Measurements from ENCODE around the gene TMEM80. TPM values are rescaled to one million over a fixed set of nuclear protein-coding genes. Genes with fewer than 3 reads are reported as not detected.

Gene TMEM80
- total and polyA plus RNA-seq, 4 donors, result 5.1 to 12.4 (median 8.2) TPM

DNA sequence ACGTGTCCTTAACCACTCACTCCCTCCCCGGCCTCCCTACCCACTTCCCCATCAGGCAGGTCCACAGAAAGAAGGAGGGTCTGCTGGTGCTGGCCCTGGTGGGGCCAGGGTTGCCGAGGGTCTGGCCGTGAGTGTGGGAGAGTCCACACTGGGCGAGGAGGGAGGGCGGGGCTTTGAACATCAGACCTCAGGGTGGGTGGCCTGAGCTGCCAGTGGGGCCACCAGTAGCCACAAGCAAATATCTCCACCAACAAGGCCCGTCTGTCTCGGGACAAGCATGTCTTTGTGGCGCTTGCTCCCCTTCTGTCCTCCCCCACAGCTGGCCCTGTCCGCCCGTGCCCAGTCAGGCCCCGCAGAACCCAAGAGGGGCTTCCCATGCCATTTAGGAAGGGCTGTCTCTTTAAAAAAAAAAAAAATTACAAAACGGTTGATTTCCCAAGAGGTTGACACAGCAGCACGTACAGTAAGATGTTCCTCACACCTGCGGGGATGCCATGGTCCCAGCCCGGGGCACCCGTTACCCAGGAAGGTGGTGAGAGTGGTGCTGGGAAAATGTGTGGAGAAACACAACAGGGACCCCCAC lies 34.0 kb downstream of the TMEM80 start:
- H3K27me3 ChIP-seq (ENCODE audit: control insufficient read depth in 4 of 4, insufficient read depth in 4 of 4, low read length in 3 of 4), result no peaks in the 10 kb centered on the region
- DNase-seq (ENCODE audit: low spot score), result no peak
- H3K27ac ChIP-seq (ENCODE audit: low read depth in 1 of 2, low read length in 2 of 2), result no peak overlapping the region
- no peak overlapping the region for H3K4me3 ChIP-seq (ENCODE audit: low read depth in 1 of 3, low read length in 3 of 3)
- no peak for TF ChIP-seq JUND (IDR thresholded peaks at IDR 0.05)
- TF ChIP-seq HNF4G (IDR thresholded peaks at IDR 0.05), result no peak
- TF ChIP-seq YY1 (IDR thresholded peaks at IDR 0.05), result no peak
- TF ChIP-seq, protein P1, sequence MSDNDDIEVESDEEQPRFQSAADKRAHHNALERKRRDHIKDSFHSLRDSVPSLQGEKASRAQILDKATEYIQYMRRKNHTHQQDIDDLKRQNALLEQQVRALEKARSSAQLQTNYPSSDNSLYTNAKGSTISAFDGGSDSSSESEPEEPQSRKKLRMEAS (IDR thresholded peaks at IDR 0.05), result no peak
- TF ChIP-seq, protein P2, sequence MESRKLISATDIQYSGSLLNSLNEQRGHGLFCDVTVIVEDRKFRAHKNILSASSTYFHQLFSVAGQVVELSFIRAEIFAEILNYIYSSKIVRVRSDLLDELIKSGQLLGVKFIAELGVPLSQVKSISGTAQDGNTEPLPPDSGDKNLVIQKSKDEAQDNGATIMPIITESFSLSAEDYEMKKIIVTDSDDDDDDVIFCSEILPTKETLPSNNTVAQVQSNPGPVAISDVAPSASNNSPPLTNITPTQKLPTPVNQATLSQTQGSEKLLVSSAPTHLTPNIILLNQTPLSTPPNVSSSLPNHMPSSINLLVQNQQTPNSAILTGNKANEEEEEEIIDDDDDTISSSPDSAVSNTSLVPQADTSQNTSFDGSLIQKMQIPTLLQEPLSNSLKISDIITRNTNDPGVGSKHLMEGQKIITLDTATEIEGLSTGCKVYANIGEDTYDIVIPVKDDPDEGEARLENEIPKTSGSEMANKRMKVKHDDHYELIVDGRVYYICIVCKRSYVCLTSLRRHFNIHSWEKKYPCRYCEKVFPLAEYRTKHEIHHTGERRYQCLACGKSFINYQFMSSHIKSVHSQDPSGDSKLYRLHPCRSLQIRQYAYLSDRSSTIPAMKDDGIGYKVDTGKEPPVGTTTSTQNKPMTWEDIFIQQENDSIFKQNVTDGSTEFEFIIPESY (IDR thresholded peaks at IDR 0.05), result no peak
- TF ChIP-seq EGR1 (IDR thresholded peaks at IDR 0.05; ENCODE audit: low read depth in 2 of 2), result no peak
- no peak for TF ChIP-seq NR2F2 (IDR thresholded peaks at IDR 0.05)
- TF ChIP-seq FOXA1 (IDR thresholded peaks at IDR 0.05), result no peak
- TF ChIP-seq RXRA (IDR thresholded peaks at IDR 0.05), result no peak
- no peak for TF ChIP-seq SP1 (IDR thresholded peaks at IDR 0.05)
- no peak for TF ChIP-seq HNF4A (conservative IDR thresholded peaks at IDR 0.05)
- TF ChIP-seq RAD21 (IDR thresholded peaks at IDR 0.05), result no peak
- TF ChIP-seq FOXA2 (IDR thresholded peaks at IDR 0.05), result no peak
- no peak for TF ChIP-seq TAF1 (conservative IDR thresholded peaks at IDR 0.05)
- TF ChIP-seq GABPA (IDR thresholded peaks at IDR 0.05 in 1 of 2, conservative IDR thresholded peaks at IDR 0.05 in 1 of 2), result no peak
- TF ChIP-seq, protein P3, sequence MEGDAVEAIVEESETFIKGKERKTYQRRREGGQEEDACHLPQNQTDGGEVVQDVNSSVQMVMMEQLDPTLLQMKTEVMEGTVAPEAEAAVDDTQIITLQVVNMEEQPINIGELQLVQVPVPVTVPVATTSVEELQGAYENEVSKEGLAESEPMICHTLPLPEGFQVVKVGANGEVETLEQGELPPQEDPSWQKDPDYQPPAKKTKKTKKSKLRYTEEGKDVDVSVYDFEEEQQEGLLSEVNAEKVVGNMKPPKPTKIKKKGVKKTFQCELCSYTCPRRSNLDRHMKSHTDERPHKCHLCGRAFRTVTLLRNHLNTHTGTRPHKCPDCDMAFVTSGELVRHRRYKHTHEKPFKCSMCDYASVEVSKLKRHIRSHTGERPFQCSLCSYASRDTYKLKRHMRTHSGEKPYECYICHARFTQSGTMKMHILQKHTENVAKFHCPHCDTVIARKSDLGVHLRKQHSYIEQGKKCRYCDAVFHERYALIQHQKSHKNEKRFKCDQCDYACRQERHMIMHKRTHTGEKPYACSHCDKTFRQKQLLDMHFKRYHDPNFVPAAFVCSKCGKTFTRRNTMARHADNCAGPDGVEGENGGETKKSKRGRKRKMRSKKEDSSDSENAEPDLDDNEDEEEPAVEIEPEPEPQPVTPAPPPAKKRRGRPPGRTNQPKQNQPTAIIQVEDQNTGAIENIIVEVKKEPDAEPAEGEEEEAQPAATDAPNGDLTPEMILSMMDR (IDR thresholded peaks at IDR 0.05; ENCODE audit: low read depth, low read length, missing input control), result no peak
- TF ChIP-seq, protein P4, sequence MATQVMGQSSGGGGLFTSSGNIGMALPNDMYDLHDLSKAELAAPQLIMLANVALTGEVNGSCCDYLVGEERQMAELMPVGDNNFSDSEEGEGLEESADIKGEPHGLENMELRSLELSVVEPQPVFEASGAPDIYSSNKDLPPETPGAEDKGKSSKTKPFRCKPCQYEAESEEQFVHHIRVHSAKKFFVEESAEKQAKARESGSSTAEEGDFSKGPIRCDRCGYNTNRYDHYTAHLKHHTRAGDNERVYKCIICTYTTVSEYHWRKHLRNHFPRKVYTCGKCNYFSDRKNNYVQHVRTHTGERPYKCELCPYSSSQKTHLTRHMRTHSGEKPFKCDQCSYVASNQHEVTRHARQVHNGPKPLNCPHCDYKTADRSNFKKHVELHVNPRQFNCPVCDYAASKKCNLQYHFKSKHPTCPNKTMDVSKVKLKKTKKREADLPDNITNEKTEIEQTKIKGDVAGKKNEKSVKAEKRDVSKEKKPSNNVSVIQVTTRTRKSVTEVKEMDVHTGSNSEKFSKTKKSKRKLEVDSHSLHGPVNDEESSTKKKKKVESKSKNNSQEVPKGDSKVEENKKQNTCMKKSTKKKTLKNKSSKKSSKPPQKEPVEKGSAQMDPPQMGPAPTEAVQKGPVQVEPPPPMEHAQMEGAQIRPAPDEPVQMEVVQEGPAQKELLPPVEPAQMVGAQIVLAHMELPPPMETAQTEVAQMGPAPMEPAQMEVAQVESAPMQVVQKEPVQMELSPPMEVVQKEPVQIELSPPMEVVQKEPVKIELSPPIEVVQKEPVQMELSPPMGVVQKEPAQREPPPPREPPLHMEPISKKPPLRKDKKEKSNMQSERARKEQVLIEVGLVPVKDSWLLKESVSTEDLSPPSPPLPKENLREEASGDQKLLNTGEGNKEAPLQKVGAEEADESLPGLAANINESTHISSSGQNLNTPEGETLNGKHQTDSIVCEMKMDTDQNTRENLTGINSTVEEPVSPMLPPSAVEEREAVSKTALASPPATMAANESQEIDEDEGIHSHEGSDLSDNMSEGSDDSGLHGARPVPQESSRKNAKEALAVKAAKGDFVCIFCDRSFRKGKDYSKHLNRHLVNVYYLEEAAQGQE (IDR thresholded peaks at IDR 0.05), result no peak
- TF ChIP-seq, protein P5, sequence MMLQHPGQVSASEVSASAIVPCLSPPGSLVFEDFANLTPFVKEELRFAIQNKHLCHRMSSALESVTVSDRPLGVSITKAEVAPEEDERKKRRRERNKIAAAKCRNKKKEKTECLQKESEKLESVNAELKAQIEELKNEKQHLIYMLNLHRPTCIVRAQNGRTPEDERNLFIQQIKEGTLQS (IDR thresholded peaks at IDR 0.05), result no peak
- H3K4me1 ChIP-seq (ENCODE audit: control insufficient read depth in 4 of 4, insufficient read depth in 4 of 4, low read length in 3 of 4), result peaks cover 0 to 6% (median 2%) of the 10 kb centered on the region in 4 donors
- WGBS, result 42% methylated on average over 17 of the region's 17 CpGs
- H3K36me3 ChIP-seq (ENCODE audit: control insufficient read depth in 4 of 4, insufficient read depth in 3 of 4, low read depth in 1 of 4, low read length in 3 of 4), result peaks cover 0 to 3% (median 1%) of the 10 kb centered on the region in 4 donors
- H3K9me3 ChIP-seq (ENCODE audit: control insufficient read depth in 4 of 4, low read length in 3 of 4), result no peaks in the 10 kb centered on the region
- H3K9ac ChIP-seq (ENCODE audit: low read depth in 1 of 2, low read length in 2 of 2), result no peak overlapping the region

Data from liver (tissue), 9 donors.